Heart left ventricle (tissue), 13 donors: ENCODE measurements around the gene ABLIM2.

ENCODE experiments used
- CTCF ChIP-seq, 12 donors: fragments of 200-600 bp; sonication (generic) in 4 of 12; IDR thresholded peaks; one replicate each; pipeline versions ENCODE4 v1.5.0 to v1.8.0; 2018 to 2022; ENCODE audit warnings: antibody characterized with exemption in 12 of 12, mild to moderate bottlenecking in 5 of 12
- POLR2A ChIP-seq, 2 donors: fragments of 450-650 bp; IDR thresholded peaks; one replicate each; pipeline ENCODE4 v1.6.1; 2017; ENCODE audit warnings: antibody characterized with exemption in 2 of 2, mild to moderate bottlenecking in 2 of 2, moderate library complexity in 2 of 2
- donor health status: ischemic (EF 13 %, LVEDD 7.1; RV severe dilation, severe dysfunction).
- donor health status: DM: no; HTN: yes; CAD: no.
- donor health status: DM: no; HTN: no; CAD: no.
- donor health status: ischemic (EF 25% LVEDD 6.9; RV normal size, moderate dysfunction).
- donor health status: ischemic (EF 25% LVEDD 5.7; RV mildly dilated, moderate dysfunction).
- donor health status: ischemic (EF 35%, LVEDD 5.7; RV mildly dilated, moderate dysfunction).
- donor health status: nonischemic (EF 11% LVEDD 7.7; RV severe dilation, severe dysfunction).
- donor health status: DM: yes; HTN: yes; CAD: no.
- donor health status: PGD.
- donor health status: ischemic (EF 29% LVEDD 5.4; RV normal size, mild dysfunction).
- donor health status: nonischemic (EF 23%, LVEDD 6.1; RV moderate dilation, normal function).

- TF ChIP-seq CTCF (IDR thresholded peaks at IDR 0.05) = no peak
- no peak for TF ChIP-seq POLR2A (IDR thresholded peaks at IDR 0.05)
These were observed 71.7 kb downstream of the ABLIM2 start for GRCh38 chr4:8086783-8087445.
